Central memory CD8-positive, alpha-beta T cell (primary cell): ENCODE measurements around the gene MRPL37.

ENCODE experiments used
- ATAC-seq: fragments of 150-1000 bp; cut with Tn5 transposase; replicated peaks from 2 replicates; pipeline ENCODE4 v1.10.0; 2022; ENCODE audit warnings: mild to moderate bottlenecking, moderate FRiP score, moderate number of reproducible peaks; ENCODE audit not compliant: poor library complexity, severe bottlenecking; ENCODE audit errors: extremely low read depth
- DNase-seq, 2 donors: peaks; one replicate each; pipeline ENCODE4 v3.0.0; 2021; ENCODE audit warnings: low spot score in 2 of 2
- H3K27ac Mint-ChIP-seq: one replicate; pipeline ENCODE4 v1.8.0; 2022; ENCODE audit warnings: low read depth, mild to moderate bottlenecking, moderate library complexity, mixed read lengths
- H3K27me3 Mint-ChIP-seq: one replicate; pipeline ENCODE4 v1.8.0; 2022; ENCODE audit warnings: mixed read lengths
- H3K36me3 Mint-ChIP-seq: one replicate; pipeline ENCODE4 v1.8.0; 2022; ENCODE audit warnings: mild to moderate bottlenecking, moderate library complexity, mixed read lengths; ENCODE audit not compliant: insufficient read depth
- H3K4me1 Mint-ChIP-seq: one replicate; pipeline ENCODE4 v1.8.0; 2022; ENCODE audit warnings: mixed read lengths
- H3K4me3 Mint-ChIP-seq: one replicate; pipeline ENCODE4 v1.8.0; 2022; ENCODE audit warnings: mild to moderate bottlenecking, moderate library complexity, mixed read lengths
- H3K9me3 Mint-ChIP-seq: one replicate; pipeline ENCODE4 v1.8.0; 2022; ENCODE audit warnings: mixed read lengths

The MRPL37 gene

DNA sequence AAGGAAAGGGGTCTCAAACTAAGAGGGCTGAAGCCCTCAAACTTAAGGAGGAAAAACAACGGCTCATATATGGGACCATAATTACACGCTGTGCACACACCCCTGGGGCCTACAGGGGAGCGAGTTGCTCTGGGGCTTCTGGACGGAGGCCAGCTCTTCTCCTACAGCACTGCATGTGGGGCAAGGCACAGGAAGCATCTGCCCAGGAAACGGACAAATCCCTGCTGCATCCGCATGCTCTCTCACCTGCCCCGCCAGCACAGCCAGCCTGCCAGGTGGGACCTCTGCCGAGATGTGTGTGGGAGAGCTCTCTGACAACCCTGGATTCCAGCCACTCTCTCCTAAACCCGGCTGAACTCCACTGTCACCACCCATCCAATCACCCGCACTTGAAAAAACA lies 54.1 kb downstream of the MRPL37 start:
- no peak for ATAC-seq
- Mint-ChIP-seq H3K27ac (no peak overlapping the region), H3K9me3 (no peaks in the 10 kb centered on the region), H3K36me3 (peaks cover 18% of the 10 kb centered on the region), H3K27me3 (no peaks in the 10 kb centered on the region), H3K4me3 (no peak overlapping the region), H3K4me1 (peaks cover 20% of the 10 kb centered on the region)
- DNase-seq: no peak

DNA sequence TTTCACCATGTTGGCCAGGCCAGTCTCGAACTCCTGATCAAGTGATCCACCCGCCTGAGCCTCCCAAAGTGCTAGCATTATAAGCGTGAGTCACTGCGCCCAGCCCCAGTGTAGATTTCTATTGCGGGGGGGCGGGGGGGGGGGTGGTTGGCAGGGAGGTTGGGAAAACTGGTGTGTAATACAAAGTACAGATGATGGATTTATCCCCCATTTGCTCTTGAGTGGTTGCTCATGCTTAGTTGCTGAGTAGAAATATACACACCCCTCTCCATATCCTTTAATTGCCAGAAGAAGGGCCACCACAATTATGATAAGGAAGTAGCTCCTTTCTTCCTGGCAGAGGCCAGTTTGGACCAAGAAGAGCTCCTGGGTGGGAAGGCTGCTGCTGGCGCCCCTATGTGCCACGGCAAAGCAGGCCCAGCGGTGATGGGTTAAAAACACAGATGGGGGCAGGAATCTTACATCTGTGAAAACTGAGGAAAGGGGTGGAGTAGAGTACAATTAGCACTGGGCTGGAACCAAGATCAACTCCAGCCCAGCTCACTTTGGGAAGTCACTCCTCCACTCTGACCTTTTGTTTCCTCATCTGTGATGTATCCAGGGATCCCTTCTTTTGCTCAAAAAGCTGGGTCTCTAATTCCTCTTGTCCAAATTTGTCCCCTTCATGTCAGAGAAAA lies 55.2 kb downstream of the MRPL37 start:
- H3K4me3 Mint-ChIP-seq: no peak overlapping the region
- DNase-seq (no peak), ATAC-seq (no peak)
- H3K9me3 Mint-ChIP-seq: no peaks in the 10 kb centered on the region
- H3K36me3 Mint-ChIP-seq: peaks cover 14% of the 10 kb centered on the region
- H3K27ac Mint-ChIP-seq: no peak overlapping the region
- H3K4me1 Mint-ChIP-seq: peaks cover 28% of the 10 kb centered on the region
- H3K27me3 Mint-ChIP-seq: no peaks in the 10 kb centered on the region

DNA sequence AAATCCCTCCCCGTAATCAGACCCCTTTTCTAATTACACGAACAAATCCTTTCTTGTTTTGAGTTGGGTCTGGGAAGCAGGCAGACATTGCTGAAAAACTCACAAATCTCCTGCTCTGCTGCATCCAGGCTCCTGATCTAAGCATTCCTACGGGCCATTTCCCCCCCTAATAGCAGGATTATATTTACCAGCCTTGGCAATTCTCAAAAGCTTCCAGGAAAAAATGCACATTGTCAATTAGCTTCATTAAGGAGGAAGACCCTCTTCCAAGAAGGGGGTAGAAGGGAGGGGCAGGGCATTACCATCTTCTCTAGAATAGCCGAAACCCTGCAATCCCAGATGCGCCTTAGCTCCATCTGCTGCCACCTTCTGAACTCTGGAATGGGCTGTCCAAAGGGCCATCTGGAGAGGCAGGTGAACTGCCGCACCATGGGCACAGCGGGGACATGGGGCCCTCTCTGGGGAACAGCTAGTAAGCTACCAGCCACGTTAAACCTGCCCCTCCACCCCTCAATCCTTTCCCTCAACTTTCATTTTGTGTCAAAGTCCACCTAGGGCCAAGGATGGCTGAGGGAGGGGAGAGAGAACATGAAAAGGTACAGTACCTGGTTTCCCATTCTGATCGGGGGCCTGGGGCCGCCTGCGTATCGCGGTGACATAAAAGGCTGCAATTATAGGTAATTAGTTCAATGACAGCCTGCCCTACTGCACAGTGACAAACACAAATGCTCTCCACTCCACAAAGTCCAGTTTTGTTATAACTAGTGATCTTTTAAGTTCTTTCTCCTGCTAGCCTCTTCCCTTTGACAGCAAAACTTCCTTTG lies 56.8 kb downstream of the MRPL37 start:
- DNase-seq: no peak
- peaks cover 31% of the 10 kb centered on the region for H3K4me1 Mint-ChIP-seq
- H3K4me3 Mint-ChIP-seq: no peak overlapping the region
- H3K36me3 Mint-ChIP-seq: peaks cover 14% of the 10 kb centered on the region
- H3K9me3 Mint-ChIP-seq: no peaks in the 10 kb centered on the region
- no peak for ATAC-seq
- no peaks in the 10 kb centered on the region for H3K27me3 Mint-ChIP-seq
- H3K27ac Mint-ChIP-seq: no peak overlapping the region

DNA sequence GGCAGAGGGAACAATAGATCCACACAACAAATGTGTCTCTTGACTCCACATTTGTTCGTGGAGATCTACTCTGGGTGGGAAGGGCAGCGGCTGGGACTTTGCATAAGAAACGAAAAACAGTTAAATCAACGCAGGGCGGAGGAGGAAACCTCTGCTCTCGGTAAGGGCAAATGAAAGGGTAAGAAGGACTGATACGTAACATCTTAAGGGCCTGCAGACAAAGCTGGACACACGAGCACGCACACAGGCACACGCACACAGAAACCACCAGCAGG lies 57.3 kb downstream of the MRPL37 start:
- no peaks in the 10 kb centered on the region for H3K27me3 Mint-ChIP-seq
- no peak for ATAC-seq
- peaks cover 31% of the 10 kb centered on the region for H3K4me1 Mint-ChIP-seq
- peaks cover 14% of the 10 kb centered on the region for H3K36me3 Mint-ChIP-seq
- no peak for DNase-seq
- H3K27ac Mint-ChIP-seq: no peak overlapping the region
- no peak overlapping the region for H3K4me3 Mint-ChIP-seq
- H3K9me3 Mint-ChIP-seq: no peaks in the 10 kb centered on the region

DNA sequence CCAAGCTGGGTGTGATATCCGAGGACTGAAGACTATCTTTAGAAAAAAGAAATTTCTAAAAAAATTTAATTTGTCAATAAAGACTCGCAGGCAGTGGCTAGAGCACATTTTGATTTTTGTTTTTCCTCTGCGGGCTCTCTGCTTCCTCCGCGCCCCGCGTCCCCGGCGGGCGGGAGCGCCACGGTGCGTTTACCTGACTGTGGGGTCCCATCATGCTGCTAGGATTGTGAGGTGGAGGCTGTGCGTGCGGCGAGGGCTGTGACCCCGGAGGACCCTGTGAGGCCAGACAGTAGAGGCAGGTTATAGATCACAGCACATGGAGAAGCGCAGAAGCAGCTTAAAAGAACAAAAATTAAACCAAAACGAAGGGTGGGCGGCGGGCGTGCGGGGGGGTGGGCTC lies 57.9 kb downstream of the MRPL37 start:
- Mint-ChIP-seq H3K9me3 (no peaks in the 10 kb centered on the region), H3K4me3 (no peak overlapping the region), H3K27ac (no peak overlapping the region), H3K4me1 (peaks cover 36% of the 10 kb centered on the region), H3K27me3 (no peaks in the 10 kb centered on the region), H3K36me3 (peaks cover 9% of the 10 kb centered on the region)
- no peak for DNase-seq
- ATAC-seq: no peak

DNA sequence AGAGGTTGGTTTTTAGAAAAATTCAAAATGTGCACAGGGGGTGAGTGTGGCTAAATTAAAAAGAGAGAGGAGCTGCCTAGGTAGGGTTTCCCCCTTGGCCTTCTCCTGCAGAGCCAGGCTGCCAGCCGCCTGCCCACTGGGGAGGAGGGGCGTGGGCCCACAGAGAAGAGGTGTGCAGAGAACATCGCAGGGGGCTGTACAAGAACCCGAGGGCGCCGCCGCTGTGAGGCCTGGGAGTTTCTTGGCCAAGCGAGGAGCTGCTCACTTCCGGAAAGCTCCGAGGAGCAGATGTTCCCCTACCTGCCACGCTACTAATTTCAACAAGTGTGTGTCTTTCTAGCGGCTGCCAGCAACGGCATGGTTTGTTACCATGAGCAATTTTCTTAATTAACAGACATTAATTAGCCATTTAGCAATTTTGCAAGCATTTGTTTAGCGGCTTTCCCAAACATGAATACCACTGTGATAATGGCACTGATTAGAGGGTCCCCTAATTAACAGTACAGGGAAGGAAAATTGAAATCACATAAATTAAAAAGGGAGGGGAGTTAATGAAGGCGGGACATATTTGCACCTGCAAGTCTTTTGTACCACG lies 59.7 kb downstream of the MRPL37 start:
- H3K36me3 Mint-ChIP-seq: peaks cover 11% of the 10 kb centered on the region
- H3K9me3 Mint-ChIP-seq: no peaks in the 10 kb centered on the region
- ATAC-seq: no peak
- H3K4me3 Mint-ChIP-seq: no peak overlapping the region
- peak overlapping the region; percentile 55 for H3K27ac Mint-ChIP-seq
- no peaks in the 10 kb centered on the region for H3K27me3 Mint-ChIP-seq
- no peak for DNase-seq
- H3K4me1 Mint-ChIP-seq: peaks cover 47% of the 10 kb centered on the region

DNA sequence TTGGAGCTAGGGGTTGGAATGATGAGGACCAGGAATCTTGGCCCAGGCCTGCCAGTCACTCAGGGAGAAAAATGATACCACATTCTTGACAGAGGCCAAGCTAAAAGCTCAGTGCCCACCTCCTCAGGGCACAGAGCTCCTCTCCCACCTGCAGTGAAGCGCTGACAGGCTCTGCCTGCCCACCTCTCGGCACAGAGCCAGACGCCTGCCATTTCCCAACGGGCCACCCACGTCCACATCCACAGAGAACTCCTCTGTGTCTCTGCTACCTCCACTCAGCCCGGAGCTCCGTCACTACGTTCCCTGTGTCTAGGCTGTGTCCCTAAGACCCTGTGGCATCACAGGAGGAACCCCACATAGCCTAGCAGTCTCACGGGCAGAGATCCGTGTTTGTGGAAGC lies 60.8 kb downstream of the MRPL37 start:
- Mint-ChIP-seq H3K4me3 (no peak overlapping the region), H3K36me3 (peaks cover 8% of the 10 kb centered on the region), H3K27ac (peak overlapping the region; percentile 53), H3K27me3 (no peaks in the 10 kb centered on the region), H3K4me1 (peaks cover 54% of the 10 kb centered on the region), H3K9me3 (no peaks in the 10 kb centered on the region)
- no peak for DNase-seq
- ATAC-seq: no peak

DNA sequence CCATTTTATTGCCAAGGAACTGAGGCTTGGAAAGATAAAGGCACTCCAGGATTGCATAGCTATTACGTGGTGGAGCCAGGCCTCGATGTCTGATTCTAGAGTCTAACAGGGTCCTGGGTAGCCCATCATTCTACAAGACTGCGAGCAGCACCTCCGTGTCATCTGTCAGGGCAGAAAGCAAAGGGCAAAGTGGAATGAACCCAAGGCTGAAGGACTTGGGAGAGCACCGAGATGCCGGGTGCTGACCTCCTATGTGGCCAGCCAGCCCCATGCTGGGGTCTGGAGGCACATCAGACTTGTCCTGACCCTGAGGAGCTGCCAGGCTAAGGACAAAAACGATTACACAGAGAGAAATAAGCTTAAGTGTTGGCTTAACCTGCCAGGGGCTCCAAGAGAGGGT lies 62.3 kb downstream of the MRPL37 start:
- ATAC-seq (no peak), DNase-seq (no peak)
- Mint-ChIP-seq H3K27me3 (no peaks in the 10 kb centered on the region), H3K4me3 (no peak overlapping the region), H3K27ac (peak overlapping the region; percentile 32), H3K9me3 (no peaks in the 10 kb centered on the region), H3K36me3 (peaks cover 7% of the 10 kb centered on the region), H3K4me1 (peaks cover 55% of the 10 kb centered on the region)

DNA sequence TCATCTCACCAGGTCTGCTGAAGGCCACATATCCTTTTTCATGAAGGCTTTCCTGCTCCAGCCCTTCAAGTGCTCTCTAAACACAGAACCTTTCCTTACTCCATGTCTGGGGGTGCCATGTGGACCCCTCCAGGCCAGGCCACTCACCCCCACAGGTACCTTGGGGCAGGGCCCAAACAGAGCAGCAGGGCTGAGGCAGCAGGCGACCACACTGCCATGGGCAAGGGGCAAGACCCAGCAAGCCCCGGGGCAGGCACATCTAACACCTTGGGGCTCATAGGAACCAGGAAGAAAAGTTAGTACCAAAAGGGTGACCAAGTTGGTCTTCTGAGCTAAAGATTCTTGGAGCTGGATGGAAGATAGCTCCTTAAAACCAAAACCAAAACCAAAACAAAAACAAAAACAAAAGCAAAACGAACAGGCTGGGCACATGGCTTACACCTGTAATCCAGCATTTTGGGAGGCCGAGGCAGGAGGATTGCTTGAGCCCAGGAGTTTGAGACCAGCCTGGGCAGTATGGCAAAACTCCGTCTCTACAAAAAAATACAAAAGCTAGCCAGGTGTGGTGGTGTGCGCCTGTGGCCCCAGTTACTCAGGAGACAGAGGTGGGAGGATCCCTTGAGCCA lies 63.7 kb downstream of the MRPL37 start:
- H3K27me3 Mint-ChIP-seq: no peaks in the 10 kb centered on the region
- ATAC-seq (no peak), DNase-seq (no peak)
- H3K4me3 Mint-ChIP-seq: no peak overlapping the region
- H3K4me1 Mint-ChIP-seq: peaks cover 54% of the 10 kb centered on the region
- no peaks in the 10 kb centered on the region for H3K9me3 Mint-ChIP-seq
- no peak overlapping the region for H3K27ac Mint-ChIP-seq
- peaks cover 7% of the 10 kb centered on the region for H3K36me3 Mint-ChIP-seq

DNA sequence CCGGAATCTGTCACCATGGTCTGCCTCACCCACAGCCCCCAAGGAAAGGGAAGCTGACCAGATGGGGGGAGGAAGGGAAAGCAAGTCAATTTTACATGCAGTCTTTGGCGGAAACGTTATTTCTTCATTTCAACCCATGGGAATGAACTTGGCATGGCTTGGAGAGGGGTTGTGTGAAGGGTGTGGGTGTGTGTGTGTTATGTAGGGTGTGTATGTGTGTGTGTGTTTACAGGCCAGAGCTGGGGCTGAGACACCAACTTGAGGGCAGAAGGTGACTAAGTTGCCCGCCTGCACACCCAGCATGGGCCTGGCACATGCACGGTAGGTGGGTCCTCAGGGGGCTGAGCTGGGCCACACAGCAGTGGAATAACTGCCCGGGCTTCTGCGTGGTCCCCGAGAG lies 65.2 kb downstream of the MRPL37 start:
- no peak overlapping the region for H3K4me3 Mint-ChIP-seq
- DNase-seq: no peak
- no peaks in the 10 kb centered on the region for H3K27me3 Mint-ChIP-seq
- H3K9me3 Mint-ChIP-seq: no peaks in the 10 kb centered on the region
- peaks cover 7% of the 10 kb centered on the region for H3K36me3 Mint-ChIP-seq
- ATAC-seq: no peak
- H3K4me1 Mint-ChIP-seq: peaks cover 60% of the 10 kb centered on the region
- peak overlapping the region; percentile 80 for H3K27ac Mint-ChIP-seq

DNA sequence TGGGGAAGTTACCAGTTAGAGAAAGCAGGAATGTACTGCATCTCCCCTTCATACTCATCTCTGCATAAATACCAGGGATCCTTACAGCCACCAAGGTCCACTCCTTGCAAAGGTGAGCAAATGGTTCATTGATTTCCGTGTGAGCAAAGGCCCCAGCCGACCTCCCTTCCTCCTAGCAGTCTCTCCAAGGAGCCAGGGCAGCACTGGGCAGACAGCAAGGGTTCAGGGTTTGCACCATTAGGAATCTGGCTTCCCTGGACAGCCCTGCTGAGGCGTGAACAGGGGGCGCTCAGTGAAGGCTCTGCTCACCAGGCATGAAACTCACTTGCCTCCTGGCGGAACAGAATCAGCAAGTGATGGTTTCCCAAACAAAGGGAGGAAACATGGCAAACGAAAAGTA lies 65.7 kb downstream of the MRPL37 start:
- Mint-ChIP-seq H3K36me3 (peaks cover 5% of the 10 kb centered on the region), H3K27ac (no peak overlapping the region), H3K9me3 (no peaks in the 10 kb centered on the region), H3K4me1 (peaks cover 56% of the 10 kb centered on the region), H3K4me3 (no peak overlapping the region), H3K27me3 (no peaks in the 10 kb centered on the region)
- no peak for ATAC-seq
- no peak for DNase-seq

DNA sequence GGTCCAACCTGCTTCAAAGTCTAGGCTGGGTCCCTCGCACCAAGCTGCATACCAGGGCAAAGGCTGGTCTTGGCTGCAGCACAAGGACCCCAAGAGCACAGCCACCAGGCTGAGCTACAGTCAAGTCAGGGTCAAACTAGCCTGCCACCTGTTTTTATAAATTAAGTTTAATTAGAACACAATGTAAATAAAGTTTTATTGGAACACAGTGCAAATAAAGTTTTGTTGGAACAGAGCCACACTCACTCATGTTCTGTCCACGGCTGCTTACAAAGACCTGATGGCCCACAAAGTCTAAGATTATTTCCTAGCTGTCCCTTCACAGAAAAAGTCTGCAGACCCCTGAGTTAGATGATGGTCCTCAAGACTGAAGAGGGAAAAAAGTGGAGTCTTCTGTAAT lies 66.2 kb downstream of the MRPL37 start:
- H3K27me3 Mint-ChIP-seq: no peaks in the 10 kb centered on the region
- H3K27ac Mint-ChIP-seq: no peak overlapping the region
- peaks cover 56% of the 10 kb centered on the region for H3K4me1 Mint-ChIP-seq
- H3K9me3 Mint-ChIP-seq: no peaks in the 10 kb centered on the region
- DNase-seq (no peak), ATAC-seq (no peak)
- peaks cover 5% of the 10 kb centered on the region for H3K36me3 Mint-ChIP-seq
- H3K4me3 Mint-ChIP-seq: no peak overlapping the region

DNA sequence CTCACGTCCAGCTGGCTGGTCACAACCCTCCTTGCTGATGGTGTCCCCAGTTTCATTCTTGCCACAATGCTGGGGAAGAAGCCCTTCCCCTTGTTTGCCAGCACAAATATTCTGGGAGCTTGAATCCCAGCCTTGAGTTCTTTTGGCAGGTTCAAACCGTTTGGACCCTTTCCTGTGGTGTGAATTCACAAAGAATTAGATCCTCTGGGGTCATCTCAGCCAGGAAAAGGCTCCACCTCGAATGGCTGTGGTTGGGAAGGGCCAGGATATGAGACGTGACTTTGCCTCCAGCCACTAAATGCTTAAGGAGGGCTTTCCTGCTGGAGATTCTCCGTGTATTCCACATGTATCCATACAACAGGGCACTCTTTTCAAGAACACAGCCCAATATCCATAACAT lies 66.9 kb downstream of the MRPL37 start:
- no peaks in the 10 kb centered on the region for H3K27me3 Mint-ChIP-seq
- H3K4me3 Mint-ChIP-seq: no peak overlapping the region

More for the DNA sequence above, 66.9 kb downstream of the MRPL37 start:
- ATAC-seq (no peak), DNase-seq (no peak)
- no peak overlapping the region for H3K27ac Mint-ChIP-seq
- H3K36me3 Mint-ChIP-seq: peaks cover 5% of the 10 kb centered on the region
- H3K4me1 Mint-ChIP-seq: peaks cover 62% of the 10 kb centered on the region
- no peaks in the 10 kb centered on the region for H3K9me3 Mint-ChIP-seq
